IMR-90 (cell line): ENCODE data around the gene NUDT3. TPM values are rescaled to one million over a fixed set of nuclear protein-coding genes. Genes with fewer than 3 reads are reported as not detected.

ENCODE experiments used
- ATAC-seq: fragments of 200-7000 bp; cut with Tn5 transposase; 2 replicates; pipeline ENCODE4 v1.9.1; 2020; ENCODE audit warnings: low read depth, mild to moderate bottlenecking, moderate library complexity
- BruUV-seq: library from RNA; stranded (reverse); fragments of 400-500 nt; replicated peaks from 2 replicates; lab custom pipeline; 2021; lab: Mats Ljungman, UMichigan
- CTCF ChIA-PET: fragments of 300-600 bp; formaldehyde crosslinking; extraction: SDS; loops from one replicate; lab custom pipeline; 2021; ENCODE audit warnings: antibody characterized with exemption; lab: Yijun Ruan, JAX
- POLR2A ChIA-PET: fragments of 300-600 bp; sonication (Branson Sonifier 250); formaldehyde crosslinking; loops from one replicate; lab custom pipeline; 2022; ENCODE audit warnings: antibody characterized with exemption; ENCODE audit not compliant: unreplicated experiment; lab: Charles Lee
- DNase-seq: peaks from one replicate; pipeline ENCODE4 v3.0.0; 2013
- H2AFZ ChIP-seq: replicated peaks from 2 replicates; pipeline ENCODE3; 2013; ENCODE audit warnings: low read length, mild to moderate bottlenecking; ENCODE audit not compliant: poor library complexity
- H2AK5ac ChIP-seq: 2 replicates; pipeline ENCODE4 v1.6.1; 2013; ENCODE audit warnings: low read depth, low read length, inconsistent platforms
- H2AK9ac ChIP-seq: replicated peaks from 2 replicates; pipeline ENCODE3; 2013; ENCODE audit warnings: mild to moderate bottlenecking, low read depth, low read length, moderate library complexity; ENCODE audit not compliant: poor library complexity
- H2BK120ac ChIP-seq: 2 replicates; pipeline ENCODE4 v1.6.1; 2013; ENCODE audit warnings: low read depth, low read length, inconsistent platforms
- H2BK15ac ChIP-seq: 3 replicates; pipeline ENCODE4 v1.6.1; 2013; ENCODE audit warnings: low read depth, low read length, inconsistent platforms
- H2BK20ac ChIP-seq: 2 replicates; pipeline ENCODE4 v1.6.1; 2013; ENCODE audit warnings: low read depth, mild to moderate bottlenecking, inconsistent platforms, low read length, moderate library complexity
- H2BK5ac ChIP-seq: 2 replicates; pipeline ENCODE4 v1.6.1; 2013; ENCODE audit warnings: mild to moderate bottlenecking, low read depth, low read length, inconsistent platforms; ENCODE audit not compliant: poor library complexity, severe bottlenecking
- H3K14ac ChIP-seq: replicated peaks from 2 replicates; pipeline ENCODE4 v1.6.1; 2013; ENCODE audit warnings: low read depth, low read length, inconsistent platforms
- H3K18ac ChIP-seq: 2 replicates; pipeline ENCODE4 v1.6.1; 2013; ENCODE audit warnings: low read depth, low read length, control low read depth
- H3K23ac ChIP-seq: 2 replicates; pipeline ENCODE4 v1.6.1; 2013; ENCODE audit warnings: low read depth, low read length, inconsistent platforms
- H3K27ac ChIP-seq: 2 replicates; pipeline ENCODE4 v1.5.1; 2013; ENCODE audit warnings: mild to moderate bottlenecking, control low read depth, low read length; ENCODE audit not compliant: insufficient read depth
- H3K27me3 ChIP-seq: 2 replicates; pipeline ENCODE4 v1.6.1; 2013; ENCODE audit warnings: low read length; ENCODE audit not compliant: control insufficient read depth, insufficient read depth
- H3K36me3 ChIP-seq: 2 replicates; pipeline ENCODE4 v1.6.1; 2013; ENCODE audit warnings: low read length, mixed read lengths; ENCODE audit not compliant: control insufficient read depth, insufficient read depth
- H3K4ac ChIP-seq: 2 replicates; pipeline ENCODE4 v1.6.1; 2013; ENCODE audit warnings: low read depth, low read length, inconsistent platforms
- H3K4me1 ChIP-seq: 2 replicates; pipeline ENCODE4 v1.6.1; 2013; ENCODE audit warnings: low read length, mixed read lengths; ENCODE audit not compliant: control insufficient read depth, insufficient read depth
- H3K4me2 ChIP-seq: 2 replicates; pipeline ENCODE4 v1.6.1; 2013; ENCODE audit warnings: low read depth, mild to moderate bottlenecking, control low read depth, low read length, moderate library complexity
- H3K4me3 ChIP-seq: 2 replicates; pipeline ENCODE4 v1.5.1; 2013; ENCODE audit warnings: low read depth, mild to moderate bottlenecking, control low read depth, low read length, moderate library complexity; ENCODE audit not compliant: insufficient read depth
- H3K56ac ChIP-seq: 2 replicates; pipeline ENCODE4 v1.6.1; 2013; ENCODE audit warnings: low read length, inconsistent platforms; ENCODE audit not compliant: insufficient read depth; ENCODE audit errors: extremely low read depth
- H3K79me1 ChIP-seq, 2 experiments: 2 replicates each; pipeline ENCODE4 v1.6.1; 2013; ENCODE audit warnings: low read length in 2 of 2, inconsistent platforms in 1 of 2, low read depth in 1 of 2
- H3K9ac ChIP-seq: 2 replicates; pipeline ENCODE4 v1.6.1; 2013; ENCODE audit warnings: low read depth, low read length, control low read depth
- H3K9me1 ChIP-seq: 2 replicates; pipeline ENCODE4 v1.6.1; 2013; ENCODE audit warnings: low read length, inconsistent platforms; ENCODE audit not compliant: insufficient read depth
- H3K9me3 ChIP-seq: 2 replicates; pipeline ENCODE4 v1.6.1; 2013; ENCODE audit warnings: low read length; ENCODE audit not compliant: control insufficient read depth, insufficient read depth
- H4K20me1 ChIP-seq: 2 replicates; pipeline ENCODE4 v1.6.1; 2013; ENCODE audit warnings: low read length, inconsistent platforms; ENCODE audit not compliant: insufficient read depth
- H4K5ac ChIP-seq: 2 replicates; pipeline ENCODE4 v1.6.1; 2013; ENCODE audit warnings: mild to moderate bottlenecking, low read depth, low read length, control low read depth
- H4K8ac ChIP-seq, 2 experiments: 2 replicates each; pipeline ENCODE4 v1.6.1; 2013; ENCODE audit warnings: low read depth in 2 of 2, low read length in 2 of 2, control low read depth in 1 of 2, inconsistent platforms in 1 of 2
- H4K91ac ChIP-seq: 2 replicates; pipeline ENCODE4 v1.6.1; 2013; ENCODE audit warnings: low read depth, low read length, inconsistent platforms; ENCODE audit not compliant: insufficient read depth
- BHLHE40 ChIP-seq: fragments of 150-350 bp; IDR thresholded peaks from 2 replicates; pipeline ENCODE4 v1.6.1; 2016; ENCODE audit warnings: mild to moderate bottlenecking, low read depth, low read length
- CEBPB ChIP-seq: IDR thresholded peaks from 2 replicates; pipeline ENCODE4 v1.6.1; 2012; ENCODE audit warnings: low read depth, low read length, improper control_type of control experiment
- CHD1 ChIP-seq: IDR thresholded peaks from 2 replicates; pipeline ENCODE4 v1.6.1; 2012; ENCODE audit warnings: low read depth, low read length, improper control_type of control experiment
- MAZ ChIP-seq: IDR thresholded peaks from 2 replicates; pipeline ENCODE4 v1.6.1; 2012; ENCODE audit warnings: low read depth, mild to moderate bottlenecking, low read length, improper control_type of control experiment, moderate library complexity, borderline replicate concordance
- MXI1 ChIP-seq: IDR thresholded peaks from 2 replicates; pipeline ENCODE4 v1.6.1; 2012; ENCODE audit warnings: low read depth, mild to moderate bottlenecking, low read length, moderate library complexity, borderline replicate concordance
- NFE2L2 ChIP-seq: fragments of 150-350 bp; IDR thresholded peaks from 2 replicates; pipeline ENCODE4 v1.6.1; 2016; ENCODE audit warnings: low read depth, mild to moderate bottlenecking, low read length
- RAD21 ChIP-seq: IDR thresholded peaks from 2 replicates; pipeline ENCODE4 v1.6.1; 2012; ENCODE audit warnings: low read length, improper control_type of control experiment
- SMC3 ChIP-seq: fragments of 150-350 bp; IDR thresholded peaks from 2 replicates; pipeline ENCODE4 v1.6.1; 2016; ENCODE audit warnings: low read depth, mild to moderate bottlenecking, antibody characterized with exemption, low read length, moderate library complexity
- WGBS, 2 experiments: methylation state at CpG; one replicate each; pipeline versions ENCODE4 v1.1.5 to v1.1.7; 2013; ENCODE audit warnings: missing lambda C conversion rate in 2 of 2; ENCODE audit not compliant: insufficient read length in 1 of 2; ENCODE audit errors: extremely low coverage in 2 of 2; 5-methylcytosine and 5-hydroxymethylcytosine counted together
- dilution Hi-C: fragments of 300-500 bp; cut with HindIII; formaldehyde crosslinking; loops from one replicate; pipeline ENCODE4 v1.14.3; 2018; ENCODE audit warnings: low sequenced_read_pairs; ENCODE audit not compliant: unreplicated experiment
- in situ Hi-C: fragments of 300-500 bp; cut with MboI; formaldehyde crosslinking; loops from 3 replicates; pipeline ENCODE4 v1.14.3; 2019; ENCODE audit warnings: low sequenced_read_pairs, inconsistent platforms, mixed read lengths
- intact Hi-C: fragments of 100-400 bp; cut with micrococcal nuclease; formaldehyde crosslinking; loops from 2 replicates; pipeline ENCODE4 v1.10.0; 2022
- polyA plus RNA-seq, 3 experiments: library from polyadenylated mRNA; depleted of rRNA; stranded (reverse); fragments of >200 nt; gene quantifications; 2 replicates each; pipeline ENCODE4 v1.2.3, GENCODE V29; 2012; ENCODE audit warnings: low replicate concordance in 1 of 3
- total RNA-seq: library from RNA; depleted of rRNA; stranded (reverse); fragments of >200 nt; gene quantifications from 2 replicates; pipeline ENCODE4 v1.2.3, GENCODE V29; 2012
- TF ChIP-seq, protein P1 (sequence below): conservative IDR thresholded peaks from 2 replicates; pipeline ENCODE4 v1.5.1; 2012; ENCODE audit warnings: mild to moderate bottlenecking, low read depth, low read length, improper control_type of control experiment
- TF ChIP-seq, protein P2 (sequence below): fragments of 150-350 bp; IDR thresholded peaks from 2 replicates; pipeline ENCODE4 v1.6.1; 2017; ENCODE audit warnings: mild to moderate bottlenecking, antibody characterized with exemption, low read length, low read depth
- TF ChIP-seq, protein P3 (sequence below): fragments of 150-350 bp; IDR thresholded peaks from 2 replicates; pipeline ENCODE4 v1.6.1; 2016; ENCODE audit warnings: low read depth, mild to moderate bottlenecking, low read length, moderate library complexity, borderline replicate concordance

NUDT3 gene
- total and polyA plus RNA-seq, 2 of the 4 experiments (the other 2 are of a cell fraction): 10.1 to 17.2 TPM

DNA sequence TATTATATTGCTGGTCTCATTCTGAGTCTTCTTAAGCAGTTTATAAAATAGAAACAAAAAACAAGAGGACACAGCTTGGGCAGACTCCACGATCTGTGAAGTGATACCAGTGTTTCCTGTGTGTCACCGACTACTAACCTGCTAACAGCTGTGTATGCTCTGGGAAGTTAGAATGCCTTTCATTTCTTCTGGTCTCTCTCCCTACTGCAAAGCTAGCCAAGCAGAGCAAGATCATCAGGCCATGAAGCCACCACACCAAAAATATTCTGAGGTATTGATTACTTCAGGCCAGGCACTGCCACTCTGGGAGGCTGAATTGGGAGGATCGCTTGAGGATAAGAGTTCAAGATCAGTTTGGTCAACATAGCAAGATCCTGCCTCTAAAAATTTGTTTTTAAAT lies 96.7 kb downstream of the NUDT3 start:
- intact Hi-C loops: no loop called here
- peaks cover 2% of the 10 kb centered on the region; the same call in 1 of the 2 replicates for H3K4me1 ChIP-seq
- H3K27ac ChIP-seq: no peak overlapping the region
- H3K79me1 ChIP-seq: peaks cover 6 to 29% of the 10 kb centered on the region in 2 experiments; a peak in 3 of 4 replicates
- peaks cover 16% of the 10 kb centered on the region for H3K36me3 ChIP-seq
- no peaks in the 10 kb centered on the region for H3K27me3 ChIP-seq
- TF ChIP-seq SMC3 (no peak), RAD21 (no peak), MXI1 (no peak), NFE2L2 (no peak), BHLHE40 (no peak), CHD1 (no peak), CEBPB (no peak), MAZ (no peak)
- TF ChIP-seq, protein P1, sequence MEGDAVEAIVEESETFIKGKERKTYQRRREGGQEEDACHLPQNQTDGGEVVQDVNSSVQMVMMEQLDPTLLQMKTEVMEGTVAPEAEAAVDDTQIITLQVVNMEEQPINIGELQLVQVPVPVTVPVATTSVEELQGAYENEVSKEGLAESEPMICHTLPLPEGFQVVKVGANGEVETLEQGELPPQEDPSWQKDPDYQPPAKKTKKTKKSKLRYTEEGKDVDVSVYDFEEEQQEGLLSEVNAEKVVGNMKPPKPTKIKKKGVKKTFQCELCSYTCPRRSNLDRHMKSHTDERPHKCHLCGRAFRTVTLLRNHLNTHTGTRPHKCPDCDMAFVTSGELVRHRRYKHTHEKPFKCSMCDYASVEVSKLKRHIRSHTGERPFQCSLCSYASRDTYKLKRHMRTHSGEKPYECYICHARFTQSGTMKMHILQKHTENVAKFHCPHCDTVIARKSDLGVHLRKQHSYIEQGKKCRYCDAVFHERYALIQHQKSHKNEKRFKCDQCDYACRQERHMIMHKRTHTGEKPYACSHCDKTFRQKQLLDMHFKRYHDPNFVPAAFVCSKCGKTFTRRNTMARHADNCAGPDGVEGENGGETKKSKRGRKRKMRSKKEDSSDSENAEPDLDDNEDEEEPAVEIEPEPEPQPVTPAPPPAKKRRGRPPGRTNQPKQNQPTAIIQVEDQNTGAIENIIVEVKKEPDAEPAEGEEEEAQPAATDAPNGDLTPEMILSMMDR: no peak
- TF ChIP-seq, protein P2, sequence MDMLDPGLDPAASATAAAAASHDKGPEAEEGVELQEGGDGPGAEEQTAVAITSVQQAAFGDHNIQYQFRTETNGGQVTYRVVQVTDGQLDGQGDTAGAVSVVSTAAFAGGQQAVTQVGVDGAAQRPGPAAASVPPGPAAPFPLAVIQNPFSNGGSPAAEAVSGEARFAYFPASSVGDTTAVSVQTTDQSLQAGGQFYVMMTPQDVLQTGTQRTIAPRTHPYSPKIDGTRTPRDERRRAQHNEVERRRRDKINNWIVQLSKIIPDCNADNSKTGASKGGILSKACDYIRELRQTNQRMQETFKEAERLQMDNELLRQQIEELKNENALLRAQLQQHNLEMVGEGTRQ: no peak
- TF ChIP-seq, protein P3, sequence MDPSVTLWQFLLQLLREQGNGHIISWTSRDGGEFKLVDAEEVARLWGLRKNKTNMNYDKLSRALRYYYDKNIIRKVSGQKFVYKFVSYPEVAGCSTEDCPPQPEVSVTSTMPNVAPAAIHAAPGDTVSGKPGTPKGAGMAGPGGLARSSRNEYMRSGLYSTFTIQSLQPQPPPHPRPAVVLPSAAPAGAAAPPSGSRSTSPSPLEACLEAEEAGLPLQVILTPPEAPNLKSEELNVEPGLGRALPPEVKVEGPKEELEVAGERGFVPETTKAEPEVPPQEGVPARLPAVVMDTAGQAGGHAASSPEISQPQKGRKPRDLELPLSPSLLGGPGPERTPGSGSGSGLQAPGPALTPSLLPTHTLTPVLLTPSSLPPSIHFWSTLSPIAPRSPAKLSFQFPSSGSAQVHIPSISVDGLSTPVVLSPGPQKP: no peak
- no TSS peak for BruUV-seq
- H3K4me2 ChIP-seq: no peak overlapping the region
- no peak overlapping the region for H2BK15ac ChIP-seq
- no peak overlapping the region for H3K23ac ChIP-seq
- ChIA-PET CTCF (interaction anchor here (1.0 kb wide), 1 partner anchor 15 kb away, joined by 3 read pairs; no protein-coding TSS in a partner anchor), POLR2A (no interaction called here)
- H2BK20ac ChIP-seq: no peak overlapping the region
- no peak overlapping the region for H3K4me3 ChIP-seq
- no peak overlapping the region for H2AK9ac ChIP-seq
- dilution Hi-C loops: no loop called here
- H2BK120ac ChIP-seq: no peak overlapping the region
- H3K9ac ChIP-seq: no peak overlapping the region
- H3K9me1 ChIP-seq: peaks cover 8% of the 10 kb centered on the region; the same call in 1 of the 2 replicates
- H3K9me3 ChIP-seq: no peaks in the 10 kb centered on the region
- no peak overlapping the region for H2AFZ ChIP-seq
- no CpG with 5 or more reads among the region's 3 CpGs for WGBS, 2 experiments
- DNase-seq (peak; percentile 69), ATAC-seq (peak; percentile 48)
- H3K14ac ChIP-seq: 0 out of 2 replicates have a peak overlapping the region, but pooled peaks have one; percentile 8
- no peak overlapping the region for H4K8ac ChIP-seq
- in situ Hi-C loops: no loop called here
- no peak overlapping the region for H4K91ac ChIP-seq
- H2BK5ac ChIP-seq: no peak overlapping the region
- no peak overlapping the region for H4K5ac ChIP-seq
- H3K4ac ChIP-seq: no peak overlapping the region
- peaks cover 19% of the 10 kb centered on the region for H4K20me1 ChIP-seq
- H3K56ac ChIP-seq: no peak overlapping the region
- H2AK5ac ChIP-seq: no peak overlapping the region
- H3K18ac ChIP-seq: no peak overlapping the region
